ENCODE data around the gene EPSTI1.

The EPSTI1 gene

DNA sequence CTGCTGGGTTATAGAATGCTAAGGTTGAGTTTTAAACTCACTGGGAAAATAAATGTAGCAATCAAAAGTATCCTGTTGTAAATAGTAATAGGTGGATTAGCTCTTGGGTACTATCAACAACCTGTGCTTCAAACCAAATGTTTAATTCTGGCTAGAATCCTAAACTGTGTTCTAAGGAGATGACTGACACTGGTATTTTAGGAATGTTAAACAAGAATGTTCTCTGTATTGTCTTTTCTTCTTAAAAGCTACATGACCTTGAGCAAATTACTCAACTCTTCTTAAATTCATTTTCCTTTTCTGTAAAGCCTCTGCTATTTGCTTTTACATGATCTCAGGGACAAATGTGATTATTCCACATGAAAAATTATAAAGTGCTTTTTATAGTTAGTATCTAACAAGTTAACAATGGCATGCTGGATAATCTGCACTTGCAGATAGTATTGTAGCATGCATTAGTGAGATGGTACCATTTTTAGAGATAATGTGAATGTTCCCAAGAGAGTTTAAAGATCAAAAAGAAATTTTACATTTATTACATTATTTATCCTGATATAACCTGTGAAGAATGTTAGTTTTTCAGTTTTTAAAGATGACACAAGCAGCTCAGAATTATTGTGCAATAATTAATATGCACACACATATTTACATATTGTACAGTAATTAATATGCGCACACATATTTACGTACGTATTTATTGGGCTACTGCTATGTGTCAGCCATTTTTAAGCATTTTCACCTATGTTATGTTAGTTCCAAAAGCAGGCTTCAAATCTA lies 13.6 kb upstream of the EPSTI1 start:
- TF ChIP-seq, protein P1, sequence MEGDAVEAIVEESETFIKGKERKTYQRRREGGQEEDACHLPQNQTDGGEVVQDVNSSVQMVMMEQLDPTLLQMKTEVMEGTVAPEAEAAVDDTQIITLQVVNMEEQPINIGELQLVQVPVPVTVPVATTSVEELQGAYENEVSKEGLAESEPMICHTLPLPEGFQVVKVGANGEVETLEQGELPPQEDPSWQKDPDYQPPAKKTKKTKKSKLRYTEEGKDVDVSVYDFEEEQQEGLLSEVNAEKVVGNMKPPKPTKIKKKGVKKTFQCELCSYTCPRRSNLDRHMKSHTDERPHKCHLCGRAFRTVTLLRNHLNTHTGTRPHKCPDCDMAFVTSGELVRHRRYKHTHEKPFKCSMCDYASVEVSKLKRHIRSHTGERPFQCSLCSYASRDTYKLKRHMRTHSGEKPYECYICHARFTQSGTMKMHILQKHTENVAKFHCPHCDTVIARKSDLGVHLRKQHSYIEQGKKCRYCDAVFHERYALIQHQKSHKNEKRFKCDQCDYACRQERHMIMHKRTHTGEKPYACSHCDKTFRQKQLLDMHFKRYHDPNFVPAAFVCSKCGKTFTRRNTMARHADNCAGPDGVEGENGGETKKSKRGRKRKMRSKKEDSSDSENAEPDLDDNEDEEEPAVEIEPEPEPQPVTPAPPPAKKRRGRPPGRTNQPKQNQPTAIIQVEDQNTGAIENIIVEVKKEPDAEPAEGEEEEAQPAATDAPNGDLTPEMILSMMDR (conservative IDR thresholded peaks at IDR 0.05; ENCODE audit: low read depth, low read length) = no peak
- DNase-seq (ENCODE audit: low read depth) = peak; percentile 79
- no peak overlapping the region for H3K4me3 ChIP-seq (ENCODE audit: low read depth, low read length)

DNA sequence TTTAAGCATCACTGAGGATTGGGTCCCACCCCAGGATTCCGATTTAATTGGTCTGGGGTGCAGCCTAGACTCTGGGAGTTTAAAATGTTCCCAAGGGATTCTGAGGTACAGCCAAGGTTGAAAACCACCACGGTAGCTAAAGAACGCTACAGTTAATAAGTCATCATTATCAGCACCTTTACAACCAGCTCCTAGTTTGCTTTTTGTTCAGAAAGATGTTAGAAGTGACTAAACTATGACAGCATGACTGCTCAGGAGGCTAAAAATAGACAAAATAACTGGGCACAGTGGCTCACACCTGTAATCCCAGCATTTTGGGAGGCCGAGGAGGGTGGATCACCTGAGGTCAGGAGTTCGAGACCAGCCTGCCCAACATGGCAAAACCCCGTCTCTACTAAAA lies 11.7 kb upstream of the EPSTI1 start:
- no peak for DNase-seq (ENCODE audit: low read depth)
- TF ChIP-seq, protein P1 (conservative IDR thresholded peaks at IDR 0.05; ENCODE audit: low read depth, low read length) = no peak
- no peak overlapping the region for H3K4me3 ChIP-seq (ENCODE audit: low read depth, low read length)

DNA sequence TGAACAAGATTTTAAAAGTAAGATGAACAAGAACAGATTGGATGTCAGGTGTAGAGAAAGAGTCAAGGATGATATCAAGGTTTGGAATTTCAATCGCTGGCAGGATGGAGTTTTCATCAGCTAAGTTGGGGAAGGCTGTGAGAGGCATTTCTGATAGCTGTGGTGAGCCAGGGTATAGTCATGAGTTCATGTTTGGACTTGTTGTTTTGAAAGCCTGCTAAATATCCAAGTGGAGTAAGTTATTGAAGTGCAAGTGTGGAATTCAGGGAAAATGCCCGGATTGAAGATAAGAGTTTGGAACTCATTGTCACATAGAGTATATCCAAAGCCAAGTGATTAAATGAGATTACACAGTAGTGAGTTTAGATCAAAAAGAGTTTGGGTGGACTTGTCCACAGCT lies 11.0 kb upstream of the EPSTI1 start:
- no peak for DNase-seq (ENCODE audit: low read depth)
- no peak overlapping the region for H3K4me3 ChIP-seq (ENCODE audit: low read depth, low read length)
- TF ChIP-seq, protein P1 (conservative IDR thresholded peaks at IDR 0.05; ENCODE audit: low read depth, low read length) = no peak

DNA sequence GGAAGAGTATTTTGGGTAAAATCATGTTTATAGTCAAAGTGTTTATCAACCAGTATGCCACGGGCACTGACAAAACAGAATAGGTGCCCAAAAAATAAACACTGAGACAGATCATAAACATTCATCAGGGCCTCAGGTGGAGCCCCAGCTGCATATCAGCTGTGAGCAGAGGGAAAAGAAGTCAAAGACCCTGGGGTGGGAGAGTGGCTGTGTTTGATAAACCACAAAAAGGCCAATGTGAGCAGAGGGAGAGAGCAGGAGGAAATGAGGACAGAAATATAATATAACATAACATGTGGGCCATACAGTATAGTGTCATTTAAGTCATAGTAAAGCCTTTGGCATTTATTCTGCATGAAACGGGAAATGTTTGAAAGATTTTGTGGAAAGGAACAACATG lies 10.0 kb upstream of the EPSTI1 start:
- TF ChIP-seq, protein P1 (conservative IDR thresholded peaks at IDR 0.05; ENCODE audit: low read depth, low read length) = no peak
- no peak for DNase-seq (ENCODE audit: low read depth)
- H3K4me3 ChIP-seq (ENCODE audit: low read depth, low read length) = no peak overlapping the region

DNA sequence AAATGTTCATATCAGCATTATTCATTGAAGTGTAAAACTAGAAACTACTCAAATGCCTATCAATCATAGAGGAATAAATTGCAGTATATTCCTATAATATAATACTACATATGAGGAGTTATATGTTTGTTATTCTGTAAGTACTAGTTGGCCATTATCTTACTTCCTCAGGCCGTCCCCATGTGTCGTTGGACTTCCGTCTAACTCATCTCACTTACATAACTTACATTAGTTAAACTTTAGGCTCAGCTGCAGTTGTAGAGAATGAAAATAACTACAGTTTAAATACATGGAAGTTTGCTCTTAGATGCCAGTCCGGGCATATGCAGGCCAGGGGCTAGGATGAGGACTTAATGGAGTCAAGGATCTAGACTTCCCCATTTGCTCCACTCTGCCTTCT lies 8.6 kb upstream of the EPSTI1 start:
- no peak overlapping the region for H3K4me3 ChIP-seq (ENCODE audit: low read depth, low read length)
- DNase-seq (ENCODE audit: low read depth) = no peak
- TF ChIP-seq, protein P1 (conservative IDR thresholded peaks at IDR 0.05; ENCODE audit: low read depth, low read length) = no peak

DNA sequence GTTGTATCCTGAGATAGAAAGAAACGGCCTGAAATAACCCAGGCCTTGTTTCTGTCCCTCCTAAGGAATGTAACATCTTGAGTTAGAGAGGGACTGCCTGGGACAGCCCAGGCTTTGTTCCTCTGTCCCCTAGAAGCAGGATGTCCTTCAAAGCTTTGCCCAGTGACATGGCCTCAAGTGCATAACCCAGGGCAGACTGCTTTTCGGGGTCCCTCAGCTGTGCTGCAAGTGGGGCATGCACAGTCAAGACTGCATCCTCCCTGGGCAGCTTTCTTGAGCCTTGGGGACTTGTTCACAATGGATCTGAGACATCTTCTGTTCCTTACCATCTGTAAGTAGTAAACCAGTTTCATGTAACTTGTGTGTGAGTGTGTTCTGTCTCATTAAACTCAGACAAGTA lies 7.5 kb upstream of the EPSTI1 start:
- H3K4me3 ChIP-seq (ENCODE audit: low read depth, low read length) = no peak overlapping the region
- DNase-seq (ENCODE audit: low read depth) = no peak
- TF ChIP-seq, protein P1 (conservative IDR thresholded peaks at IDR 0.05; ENCODE audit: low read depth, low read length) = no peak

DNA sequence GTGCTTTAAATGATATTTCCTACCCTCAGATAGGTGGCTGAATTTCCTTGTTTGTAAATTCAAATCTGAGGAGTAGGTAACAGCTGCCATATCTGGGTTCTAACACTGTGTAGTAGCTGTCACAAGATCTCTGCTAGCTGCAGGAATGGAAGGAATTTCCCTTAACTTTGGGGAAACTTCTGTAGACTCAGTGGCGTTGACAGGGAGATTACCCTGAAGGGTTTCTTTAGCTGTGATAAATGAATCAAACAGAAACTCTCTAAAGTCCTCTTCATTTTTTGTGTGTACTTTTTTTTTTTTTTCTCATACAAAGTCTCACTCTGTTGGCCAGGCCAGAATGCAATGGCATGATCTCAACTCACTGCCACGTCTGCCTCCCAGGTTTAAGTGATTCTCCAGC lies 5.3 kb upstream of the EPSTI1 start:
- DNase-seq (ENCODE audit: low read depth) = peak; percentile 86
- TF ChIP-seq, protein P1 (conservative IDR thresholded peaks at IDR 0.05; ENCODE audit: low read depth, low read length) = no peak
- H3K4me3 ChIP-seq (ENCODE audit: low read depth, low read length) = no peak overlapping the region

Measured in choroid plexus epithelial cell (primary cell).